ENCODE data around the gene SNN. TPM values are rescaled to one million over a fixed set of nuclear protein-coding genes. Genes with fewer than 3 reads are reported as not detected.

Gene SNN
- total and polyA plus RNA-seq, 7 experiments from 2014 or later = 17.0 to 86.8 (median 34.3) TPM

GRCh38 chr16:11667221-11667823, 933 bp upstream of the SNN start:
- H3K27ac Mint-ChIP-seq = peak overlapping the region; percentile 13 to 97 (median 92)
- ATAC-seq (no peak), DNase-seq (no peak)
- peak overlapping the region; percentile 56 for H3K4me3 ChIP-seq (ENCODE audit: low read length)
- H3K9me3 ChIP-seq (ENCODE audit: control insufficient read depth in 2 of 3, low read length in 3 of 3) = no peaks in the 10 kb centered on the region
- H3K27me3 ChIP-seq (ENCODE audit: control insufficient read depth in 2 of 2, insufficient read depth in 2 of 2, low read length in 2 of 2) = no peaks in the 10 kb centered on the region
- H3K27me3 Mint-ChIP-seq = no peaks in the 10 kb centered on the region
- peaks cover 53 to 87% (median 67%) of the 10 kb centered on the region in 7 donors for H3K4me1 Mint-ChIP-seq
- peak overlapping the region; percentile 85 for H3K27ac ChIP-seq (ENCODE audit: low read depth, low read length)
- H3K4me3 Mint-ChIP-seq = peak overlapping the region; percentile 67 to 88 (median 78)
- H3K36me3 Mint-ChIP-seq = no peaks in the 10 kb centered on the region
- ChIA-PET CTCF (no interaction called here), POLR2A (interaction anchor here (0.6 to 2.0 kb wide), 7 partner anchors 15 to 411 kb away, joined by 3 to 8 read pairs (median 5); partner anchors contain the start of genes LITAF and SOCS1)
- H3K36me3 ChIP-seq (ENCODE audit: control insufficient read depth in 2 of 3, insufficient read depth in 3 of 3, low read length in 3 of 3) = peaks cover 0 to 4% (median 0%) of the 10 kb centered on the region in 3 experiments
- H3K9me3 Mint-ChIP-seq = no peaks in the 10 kb centered on the region
- peaks cover 29 to 76% of the 10 kb centered on the region in 2 donors for H3K4me1 ChIP-seq (ENCODE audit: control insufficient read depth in 2 of 2, insufficient read depth in 2 of 2, low read length in 2 of 2)
- intact Hi-C loops (cut with micrococcal nuclease) = loop anchor here (5.0 kb wide), 3 partner anchors 130 to 410 kb away; partner anchors contain the start of genes GSPT1 (in 1 of the 2), SOCS1 (in 1 of the 2) and ZC3H7A (in 1 of the 2)

- intact Hi-C loops (cut with micrococcal nuclease) = loop anchor here (1.0 to 5.0 kb wide), 8 partner anchors 14 to 412 kb away; partner anchors contain the start of genes TXNDC11 (in 2 of the 2), ZC3H7A (in 2 of the 2), GSPT1 (in 1 of the 2) and LITAF (in 1 of the 2)
- Histone ChIP-seq H3K27me3 (ENCODE audit: control insufficient read depth in 2 of 2, insufficient read depth in 2 of 2, low read length in 2 of 2) (no peaks in the 10 kb centered on the region), H3K27ac (ENCODE audit: low read depth, low read length) (peak overlapping the region; percentile 65), H3K36me3 (ENCODE audit: control insufficient read depth in 2 of 3, insufficient read depth in 3 of 3, low read length in 3 of 3) (peaks cover 0 to 4% (median 0%) of the 10 kb centered on the region in 3 experiments), H3K4me1 (ENCODE audit: control insufficient read depth in 2 of 2, insufficient read depth in 2 of 2, low read length in 2 of 2) (peaks cover 38 to 78% of the 10 kb centered on the region in 2 donors), H3K4me3 (ENCODE audit: low read length) (peak overlapping the region; percentile 77), H3K9me3 (ENCODE audit: control insufficient read depth in 2 of 3, low read length in 3 of 3) (no peaks in the 10 kb centered on the region)
- Mint-ChIP-seq H3K36me3 (no peaks in the 10 kb centered on the region), H3K9me3 (no peaks in the 10 kb centered on the region), H3K4me1 (peaks cover 57 to 86% (median 73%) of the 10 kb centered on the region in 7 donors), H3K4me3 (peak overlapping the region; percentile 88 to 96 (median 91)), H3K27me3 (no peaks in the 10 kb centered on the region), H3K27ac (peak overlapping the region in 8 of 9 donors; percentile 85 to 98 (median 96))
- CTCF ChIA-PET = interaction anchor here (0.5 to 1.4 kb wide), 4 partner anchors 10 to 40 kb away, joined by 3 to 6 read pairs (median 4); no protein-coding TSS in a partner anchor
- ATAC-seq (no peak), DNase-seq (peak in 5 of 9 donors; percentile 33 to 51 (median 42))
- POLR2A ChIA-PET = interaction anchor here (0.7 to 1.9 kb wide), 16 partner anchors 9 to 137 kb away, joined by 3 to 10 read pairs (median 4); partner anchors contain the start of gene TXNDC11
These were observed 546 bp downstream of the SNN start for GRCh38 chr16:11668623-11669379.

GRCh38 chr16:11669380-11670146, 1.3 kb downstream of the SNN start:
- intact Hi-C loops (cut with micrococcal nuclease) = loop anchor here (2.0 to 5.0 kb wide), 5 partner anchors 13 to 412 kb away; partner anchors contain the start of genes ZC3H7A (in 2 of the 2), GSPT1 (in 1 of the 2) and SOCS1 (in 1 of the 2)
- Histone ChIP-seq H3K36me3 (ENCODE audit: control insufficient read depth in 2 of 3, insufficient read depth in 3 of 3, low read length in 3 of 3) (peaks cover 0 to 11% (median 0%) of the 10 kb centered on the region in 3 experiments), H3K27ac (ENCODE audit: low read depth, low read length) (peak overlapping the region; percentile 65), H3K4me1 (ENCODE audit: control insufficient read depth in 2 of 2, insufficient read depth in 2 of 2, low read length in 2 of 2) (peaks cover 36 to 71% of the 10 kb centered on the region in 2 donors), H3K9me3 (ENCODE audit: control insufficient read depth in 2 of 3, low read length in 3 of 3) (no peaks in the 10 kb centered on the region), H3K4me3 (ENCODE audit: low read length) (peak overlapping the region; percentile 77), H3K27me3 (ENCODE audit: control insufficient read depth in 2 of 2, insufficient read depth in 2 of 2, low read length in 2 of 2) (no peaks in the 10 kb centered on the region)
- no peaks in the 10 kb centered on the region for H3K9me3 Mint-ChIP-seq
- H3K4me1 Mint-ChIP-seq = peaks cover 52 to 84% (median 71%) of the 10 kb centered on the region in 7 donors
- ChIA-PET POLR2A (interaction anchor here (0.7 to 1.9 kb wide), 15 partner anchors 8 to 138 kb away, joined by 3 to 10 read pairs (median 4); partner anchors contain the start of gene TXNDC11), CTCF (interaction anchor here (0.5 to 1.4 kb wide), 4 partner anchors 9 to 39 kb away, joined by 3 to 6 read pairs (median 4); no protein-coding TSS in a partner anchor)
- H3K27ac Mint-ChIP-seq = peak overlapping the region; percentile 85 to 98 (median 96)
- ATAC-seq (peak; percentile 39), DNase-seq (peak in 1 of 9 donors; percentile 38)
- H3K27me3 Mint-ChIP-seq = no peaks in the 10 kb centered on the region
- H3K4me3 Mint-ChIP-seq = peak overlapping the region; percentile 88 to 96 (median 91)
- no peaks in the 10 kb centered on the region for H3K36me3 Mint-ChIP-seq

- ATAC-seq (peak; percentile 19), DNase-seq (peak in 7 of 9 donors; percentile 34 to 60 (median 49))
- Histone ChIP-seq H3K9me3 (ENCODE audit: control insufficient read depth in 2 of 3, low read length in 3 of 3) (no peaks in the 10 kb centered on the region), H3K4me1 (ENCODE audit: control insufficient read depth in 2 of 2, insufficient read depth in 2 of 2, low read length in 2 of 2) (peaks cover 30 to 63% of the 10 kb centered on the region in 2 donors), H3K36me3 (ENCODE audit: control insufficient read depth in 2 of 3, insufficient read depth in 3 of 3, low read length in 3 of 3) (peaks cover 0 to 17% (median 0%) of the 10 kb centered on the region in 3 experiments), H3K27me3 (ENCODE audit: control insufficient read depth in 2 of 2, insufficient read depth in 2 of 2, low read length in 2 of 2) (no peaks in the 10 kb centered on the region), H3K4me3 (ENCODE audit: low read length) (peak overlapping the region; percentile 77), H3K27ac (ENCODE audit: low read depth, low read length) (peak overlapping the region; percentile 65)
- Mint-ChIP-seq H3K27ac (peak overlapping the region; percentile 85 to 98 (median 96)), H3K9me3 (no peaks in the 10 kb centered on the region), H3K4me1 (peaks cover 58 to 83% (median 67%) of the 10 kb centered on the region in 7 donors), H3K4me3 (peak overlapping the region; percentile 88 to 96 (median 91)), H3K36me3 (peaks cover 0 to 3% (median 0%) of the 10 kb centered on the region in 5 donors), H3K27me3 (no peaks in the 10 kb centered on the region)
- POLR2A ChIA-PET = interaction anchor here (0.5 to 1.9 kb wide), 8 partner anchors 7 to 138 kb away, joined by 3 to 10 read pairs (median 4); no protein-coding TSS in a partner anchor
- CTCF ChIA-PET = interaction anchor here (1.3 kb wide), 1 partner anchor 9 kb away, joined by 4 read pairs; no protein-coding TSS in a partner anchor
- intact Hi-C loops (cut with micrococcal nuclease) = no loop called here
These were observed 2.2 kb downstream of the SNN start for GRCh38 chr16:11670171-11671131.

- CTCF ChIA-PET = no interaction called here
- POLR2A ChIA-PET = interaction anchor here (0.6 to 1.6 kb wide), 4 partner anchors 9 to 86 kb away, joined by 3 to 4 read pairs (median 4); no protein-coding TSS in a partner anchor
- DNase-seq = no peak
These were observed 3.0 kb downstream of the SNN start for GRCh38 chr16:11671271-11671670.

More at GRCh38 chr16:11671271-11671670, 3.0 kb downstream of the SNN start:
- H3K27me3 ChIP-seq (ENCODE audit: control insufficient read depth in 2 of 2, insufficient read depth in 2 of 2, low read length in 2 of 2) = no peaks in the 10 kb centered on the region
- no peaks in the 10 kb centered on the region for H3K9me3 ChIP-seq (ENCODE audit: control insufficient read depth in 2 of 3, low read length in 3 of 3)
- intact Hi-C loops (cut with micrococcal nuclease) = no loop called here
- H3K27ac ChIP-seq (ENCODE audit: low read depth, low read length) = peak overlapping the region; percentile 65
- H3K36me3 ChIP-seq (ENCODE audit: control insufficient read depth in 2 of 3, insufficient read depth in 3 of 3, low read length in 3 of 3) = peaks cover 0 to 25% (median 5%) of the 10 kb centered on the region in 3 experiments
- Mint-ChIP-seq H3K4me1 (peaks cover 52 to 79% (median 60%) of the 10 kb centered on the region in 7 donors), H3K4me3 (peak overlapping the region; percentile 88 to 96 (median 91)), H3K9me3 (no peaks in the 10 kb centered on the region), H3K27me3 (no peaks in the 10 kb centered on the region), H3K27ac (peak overlapping the region; percentile 85 to 98 (median 96)), H3K36me3 (peaks cover 0 to 3% (median 0%) of the 10 kb centered on the region in 5 donors)
- no peak for ATAC-seq
- H3K4me3 ChIP-seq (ENCODE audit: low read length) = no peak overlapping the region
- peaks cover 30 to 54% of the 10 kb centered on the region in 2 donors for H3K4me1 ChIP-seq (ENCODE audit: control insufficient read depth in 2 of 2, insufficient read depth in 2 of 2, low read length in 2 of 2)
